Neural crest cell (in vitro differentiated cells): ENCODE results near the gene HK3. TPM values are rescaled to one million over a fixed set of nuclear protein-coding genes. Genes with fewer than 3 reads are reported as not detected.

ENCODE experiments used
- DNase-seq: peaks from one replicate; pipeline ENCODE4 v3.0.0; 2021; ENCODE audit warnings: low read depth, mixed read lengths, low spot score
- H3K27ac Mint-ChIP-seq: one replicate; pipeline ENCODE4 v1.8.0; 2021; ENCODE audit warnings: mild to moderate bottlenecking, mixed read lengths; ENCODE audit not compliant: unreplicated experiment
- H3K27me3 Mint-ChIP-seq: 2 replicates; pipeline ENCODE4 v1.8.0; 2021; ENCODE audit warnings: low read depth, mild to moderate bottlenecking, mixed read lengths
- H3K36me3 Mint-ChIP-seq: 2 replicates; pipeline ENCODE4 v1.8.0; 2021; ENCODE audit warnings: low read depth, mild to moderate bottlenecking, mixed read lengths
- H3K4me1 Mint-ChIP-seq: 2 replicates; pipeline ENCODE4 v1.8.0; 2021; ENCODE audit warnings: mixed read lengths
- H3K4me3 Mint-ChIP-seq: one replicate; pipeline ENCODE4 v1.8.0; 2021; ENCODE audit warnings: mild to moderate bottlenecking, mixed read lengths
- H3K9me3 Mint-ChIP-seq: 2 replicates; pipeline ENCODE4 v1.8.0; 2021; ENCODE audit warnings: mixed read lengths
- total RNA-seq: library from RNA; stranded (reverse); gene quantifications from 2 replicates; pipeline ENCODE4 v1.2.1, GENCODE V29; 2021
- TF ChIP-seq, protein P1 (sequence below): fragments of 200-600 bp; sonication (generic); conservative IDR thresholded peaks from 2 replicates; pipeline ENCODE4 v1.5.0; 2021; ENCODE audit warnings: antibody characterized with exemption, mild to moderate bottlenecking

The HK3 gene
- total RNA-seq, 1 donor from 2014 or later: not detected

DNA sequence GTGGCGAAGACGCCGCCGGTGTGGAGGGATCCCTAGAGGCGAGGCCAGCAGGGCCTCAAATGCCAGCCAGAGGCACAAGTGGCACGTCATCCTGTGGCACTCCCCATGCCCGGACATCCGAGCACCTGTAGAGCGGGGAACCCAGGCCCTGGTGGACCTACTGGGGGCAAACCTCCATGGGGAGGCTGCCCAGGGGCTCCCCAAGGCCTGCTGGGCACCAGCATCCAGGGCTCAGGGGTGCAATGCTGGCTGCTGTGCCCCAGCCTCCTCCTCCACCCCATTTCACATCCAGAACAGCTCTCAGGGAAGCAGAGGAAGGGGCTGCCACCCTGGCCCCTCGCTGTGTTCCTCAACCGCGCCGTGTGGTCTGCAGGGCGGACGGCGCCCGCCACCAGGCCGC is 43.5 kb downstream of the HK3 start:
- H3K27ac Mint-ChIP-seq: no peak overlapping the region
- H3K27me3 Mint-ChIP-seq: peaks cover 26% of the 10 kb centered on the region
- no peaks in the 10 kb centered on the region for H3K36me3 Mint-ChIP-seq
- DNase-seq: no peak
- H3K9me3 Mint-ChIP-seq: no peaks in the 10 kb centered on the region
- no peak overlapping the region for H3K4me3 Mint-ChIP-seq
- TF ChIP-seq, protein P1, sequence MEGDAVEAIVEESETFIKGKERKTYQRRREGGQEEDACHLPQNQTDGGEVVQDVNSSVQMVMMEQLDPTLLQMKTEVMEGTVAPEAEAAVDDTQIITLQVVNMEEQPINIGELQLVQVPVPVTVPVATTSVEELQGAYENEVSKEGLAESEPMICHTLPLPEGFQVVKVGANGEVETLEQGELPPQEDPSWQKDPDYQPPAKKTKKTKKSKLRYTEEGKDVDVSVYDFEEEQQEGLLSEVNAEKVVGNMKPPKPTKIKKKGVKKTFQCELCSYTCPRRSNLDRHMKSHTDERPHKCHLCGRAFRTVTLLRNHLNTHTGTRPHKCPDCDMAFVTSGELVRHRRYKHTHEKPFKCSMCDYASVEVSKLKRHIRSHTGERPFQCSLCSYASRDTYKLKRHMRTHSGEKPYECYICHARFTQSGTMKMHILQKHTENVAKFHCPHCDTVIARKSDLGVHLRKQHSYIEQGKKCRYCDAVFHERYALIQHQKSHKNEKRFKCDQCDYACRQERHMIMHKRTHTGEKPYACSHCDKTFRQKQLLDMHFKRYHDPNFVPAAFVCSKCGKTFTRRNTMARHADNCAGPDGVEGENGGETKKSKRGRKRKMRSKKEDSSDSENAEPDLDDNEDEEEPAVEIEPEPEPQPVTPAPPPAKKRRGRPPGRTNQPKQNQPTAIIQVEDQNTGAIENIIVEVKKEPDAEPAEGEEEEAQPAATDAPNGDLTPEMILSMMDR: no peak
- peaks cover 3% of the 10 kb centered on the region for H3K4me1 Mint-ChIP-seq

DNA sequence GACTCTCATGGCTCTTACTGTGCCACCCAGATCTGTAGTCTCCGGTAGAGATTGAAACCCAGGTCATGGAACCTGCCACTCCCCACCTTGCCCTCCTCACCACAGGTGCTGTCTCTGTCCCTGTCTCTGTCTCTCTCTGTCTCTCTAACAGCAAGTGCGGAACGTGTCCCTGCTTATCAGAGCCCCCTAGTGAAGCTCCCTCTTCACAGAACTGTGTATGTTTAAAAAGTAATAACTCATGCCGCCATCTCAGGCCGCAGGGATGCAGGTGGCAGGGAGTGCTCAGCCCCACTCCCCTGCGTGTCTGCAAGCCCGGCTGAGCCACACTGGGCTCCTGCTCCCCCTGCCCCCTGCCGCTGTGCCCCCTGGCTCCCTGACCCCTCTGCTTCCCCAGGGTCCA is 45.0 kb downstream of the HK3 start:
- Mint-ChIP-seq H3K9me3 (no peaks in the 10 kb centered on the region), H3K4me1 (peaks cover 3% of the 10 kb centered on the region), H3K4me3 (no peak overlapping the region), H3K27me3 (peaks cover 31% of the 10 kb centered on the region), H3K36me3 (no peaks in the 10 kb centered on the region), H3K27ac (peak overlapping the region; percentile 81)
- TF ChIP-seq, protein P1: no peak
- DNase-seq: no peak

DNA sequence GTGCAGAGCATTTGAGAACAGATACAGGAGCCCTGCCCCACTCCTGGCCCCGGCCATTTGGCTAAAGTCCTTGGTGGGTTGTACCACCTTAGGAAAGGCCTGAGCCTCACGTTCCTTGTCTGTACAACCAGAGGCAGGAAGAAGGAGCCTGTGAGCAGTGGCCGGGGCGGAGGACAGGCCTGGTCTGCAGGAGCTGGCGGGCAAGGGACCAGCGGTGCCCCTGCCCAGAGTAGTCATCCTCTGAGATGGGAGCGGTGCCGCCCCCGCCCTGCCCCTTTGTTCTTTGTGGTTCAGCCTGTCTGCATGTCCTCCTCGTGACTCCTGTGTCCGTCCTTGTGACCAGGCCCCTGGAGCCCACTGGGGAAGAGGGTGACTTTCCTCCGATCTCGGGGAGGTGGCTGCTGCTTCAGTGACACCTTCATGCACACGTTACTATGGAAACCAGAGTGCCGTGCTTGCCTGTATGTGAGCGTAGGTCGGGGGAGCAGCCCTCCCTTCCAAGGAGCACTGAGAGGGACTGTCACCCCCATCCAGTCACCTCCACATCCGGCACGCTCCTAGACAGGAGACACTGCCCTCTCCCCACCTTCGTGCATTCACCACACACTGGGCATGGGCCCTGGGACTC is 45.9 kb downstream of the HK3 start:
- Mint-ChIP-seq H3K9me3 (no peaks in the 10 kb centered on the region), H3K27ac (no peak overlapping the region), H3K4me1 (peaks cover 3% of the 10 kb centered on the region), H3K27me3 (peaks cover 26% of the 10 kb centered on the region), H3K4me3 (no peak overlapping the region), H3K36me3 (no peaks in the 10 kb centered on the region)
- no peak for DNase-seq
- TF ChIP-seq, protein P1: no peak

DNA sequence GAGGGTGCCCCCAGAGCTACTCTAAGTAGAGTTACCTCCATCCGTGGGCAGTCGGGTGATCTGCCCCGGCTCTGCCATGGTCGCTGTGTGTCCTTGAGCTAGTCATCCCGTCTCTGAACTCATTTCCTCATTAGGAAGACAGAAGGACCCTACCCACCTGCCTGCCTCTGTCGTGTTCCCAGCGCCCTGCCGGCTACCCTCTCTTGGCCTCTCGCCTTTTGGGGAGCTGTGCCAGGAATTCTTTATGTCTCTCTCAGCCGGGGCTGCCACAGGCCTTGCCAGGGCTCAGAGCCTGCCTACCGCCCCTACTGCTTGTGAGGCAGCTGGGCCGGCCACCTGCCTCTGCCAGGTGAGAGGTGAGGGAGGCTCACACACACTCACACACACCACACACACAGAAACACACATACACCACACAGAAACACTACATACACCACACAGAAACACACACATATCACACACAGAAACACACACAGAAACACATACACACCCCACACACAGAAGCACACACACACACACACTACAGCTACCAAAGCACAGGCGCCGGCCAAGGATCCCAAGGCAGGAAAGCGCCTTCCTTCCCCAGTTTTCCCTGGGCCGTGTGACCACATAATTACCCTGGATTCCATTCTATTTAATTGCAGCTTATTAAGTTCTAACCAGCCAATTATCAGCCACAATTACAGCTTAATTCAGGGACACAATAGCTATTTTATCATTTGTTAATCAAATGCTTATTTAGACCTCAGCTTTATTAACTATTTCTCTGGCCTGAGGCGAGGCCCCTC is 47.1 kb downstream of the HK3 start:
- Mint-ChIP-seq H3K27ac (no peak overlapping the region), H3K9me3 (no peaks in the 10 kb centered on the region), H3K4me1 (peaks cover 3% of the 10 kb centered on the region), H3K27me3 (peaks cover 18% of the 10 kb centered on the region), H3K4me3 (no peak overlapping the region), H3K36me3 (no peaks in the 10 kb centered on the region)
- DNase-seq: no peak
- TF ChIP-seq, protein P1: no peak

DNA sequence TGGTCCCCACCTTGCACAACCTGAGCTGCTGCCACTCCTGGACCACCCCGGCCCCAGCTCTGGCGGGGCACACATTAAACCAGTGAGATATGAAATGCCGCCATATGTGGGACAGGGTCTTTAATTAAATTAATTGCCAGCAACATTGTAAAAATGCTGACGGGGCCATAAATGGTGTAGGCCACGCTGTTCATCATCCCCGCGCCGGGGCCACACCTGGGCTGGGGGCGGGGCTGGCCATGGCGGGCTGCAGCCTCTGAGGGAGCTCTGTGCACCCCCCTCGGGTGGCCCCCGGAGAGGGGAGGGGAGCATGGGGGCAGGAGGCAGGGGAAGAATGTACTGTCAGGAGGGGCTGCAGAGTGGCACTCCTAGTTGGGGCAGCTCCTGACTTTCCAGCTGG is 47.8 kb downstream of the HK3 start:
- Mint-ChIP-seq H3K27ac (no peak overlapping the region), H3K4me3 (no peak overlapping the region), H3K36me3 (no peaks in the 10 kb centered on the region), H3K9me3 (no peaks in the 10 kb centered on the region), H3K27me3 (peaks cover 18% of the 10 kb centered on the region), H3K4me1 (peaks cover 3% of the 10 kb centered on the region)
- TF ChIP-seq, protein P1: no peak
- DNase-seq: no peak
